Measurements from ENCODE around the gene MEIOB. TPM values are rescaled to one million over a fixed set of nuclear protein-coding genes. Genes with fewer than 3 reads are reported as not detected.

MEIOB gene
- total RNA-seq, 2 donors from 2014 or later, result 0.26 TPM; not detected in 1

- no peaks in the 10 kb centered on the region for H3K9me3 ChIP-seq
- H3K27ac ChIP-seq, result no peak overlapping the region
- H3K4me1 ChIP-seq, result no peaks in the 10 kb centered on the region
- TF ChIP-seq, protein P1, sequence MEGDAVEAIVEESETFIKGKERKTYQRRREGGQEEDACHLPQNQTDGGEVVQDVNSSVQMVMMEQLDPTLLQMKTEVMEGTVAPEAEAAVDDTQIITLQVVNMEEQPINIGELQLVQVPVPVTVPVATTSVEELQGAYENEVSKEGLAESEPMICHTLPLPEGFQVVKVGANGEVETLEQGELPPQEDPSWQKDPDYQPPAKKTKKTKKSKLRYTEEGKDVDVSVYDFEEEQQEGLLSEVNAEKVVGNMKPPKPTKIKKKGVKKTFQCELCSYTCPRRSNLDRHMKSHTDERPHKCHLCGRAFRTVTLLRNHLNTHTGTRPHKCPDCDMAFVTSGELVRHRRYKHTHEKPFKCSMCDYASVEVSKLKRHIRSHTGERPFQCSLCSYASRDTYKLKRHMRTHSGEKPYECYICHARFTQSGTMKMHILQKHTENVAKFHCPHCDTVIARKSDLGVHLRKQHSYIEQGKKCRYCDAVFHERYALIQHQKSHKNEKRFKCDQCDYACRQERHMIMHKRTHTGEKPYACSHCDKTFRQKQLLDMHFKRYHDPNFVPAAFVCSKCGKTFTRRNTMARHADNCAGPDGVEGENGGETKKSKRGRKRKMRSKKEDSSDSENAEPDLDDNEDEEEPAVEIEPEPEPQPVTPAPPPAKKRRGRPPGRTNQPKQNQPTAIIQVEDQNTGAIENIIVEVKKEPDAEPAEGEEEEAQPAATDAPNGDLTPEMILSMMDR (IDR thresholded peaks at IDR 0.05), result no peak
- no peak for TF ChIP-seq POLR2A (IDR thresholded peaks at IDR 0.05)
- WGBS, 2 donors, result 78 to 82% methylated on average over 2 to 16 of the region's 17 CpGs
- intact Hi-C loops (cut with DNase I), result no loop called here
- H3K4me3 ChIP-seq, result no peak overlapping the region
- DNase-seq (no peak), ATAC-seq (no peak)
- no peaks in the 10 kb centered on the region for H3K27me3 ChIP-seq
- no peaks in the 10 kb centered on the region for H3K36me3 ChIP-seq (replicated peaks in 1 of 2; ENCODE audit: insufficient read depth in 1 of 2, low read depth in 2 of 2)
These were observed 35.4 kb upstream of the MEIOB start for GRCh38 chr16:1907226-1907860.

GRCh38 chr16:1906846-1907165, 34.8 kb upstream of the MEIOB start:
- ATAC-seq (no peak), DNase-seq (no peak)
- Histone ChIP-seq H3K27me3 (no peaks in the 10 kb centered on the region), H3K4me3 (no peak overlapping the region), H3K36me3 (replicated peaks in 1 of 2; ENCODE audit: insufficient read depth in 1 of 2, low read depth in 2 of 2) (no peaks in the 10 kb centered on the region), H3K4me1 (no peaks in the 10 kb centered on the region), H3K9me3 (no peaks in the 10 kb centered on the region), H3K27ac (no peak overlapping the region)
- TF ChIP-seq, protein P1 (IDR thresholded peaks at IDR 0.05), result no peak
- no peak for TF ChIP-seq POLR2A (IDR thresholded peaks at IDR 0.05)
- 89% methylated on average over 4 of the region's 5 CpGs; no CpG with 5 or more reads in 1 of the 2 donors for WGBS, 2 donors
- intact Hi-C loops (cut with DNase I), result no loop called here

GRCh38 chr16:1906055-1906845, 34.3 kb upstream of the MEIOB start:
- Histone ChIP-seq H3K4me3 (no peak overlapping the region), H3K27me3 (no peaks in the 10 kb centered on the region), H3K4me1 (no peaks in the 10 kb centered on the region), H3K36me3 (replicated peaks in 1 of 2; ENCODE audit: insufficient read depth in 1 of 2, low read depth in 2 of 2) (no peaks in the 10 kb centered on the region), H3K27ac (no peak overlapping the region), H3K9me3 (no peaks in the 10 kb centered on the region)
- no peak for TF ChIP-seq POLR2A (IDR thresholded peaks at IDR 0.05)
- TF ChIP-seq, protein P1 (IDR thresholded peaks at IDR 0.05), result no peak
- intact Hi-C loops (cut with DNase I), result no loop called here
- DNase-seq (no peak), ATAC-seq (no peak)
- WGBS, 2 donors, result 55 to 77% methylated on average over 11 to 31 of the region's 31 CpGs

DNA sequence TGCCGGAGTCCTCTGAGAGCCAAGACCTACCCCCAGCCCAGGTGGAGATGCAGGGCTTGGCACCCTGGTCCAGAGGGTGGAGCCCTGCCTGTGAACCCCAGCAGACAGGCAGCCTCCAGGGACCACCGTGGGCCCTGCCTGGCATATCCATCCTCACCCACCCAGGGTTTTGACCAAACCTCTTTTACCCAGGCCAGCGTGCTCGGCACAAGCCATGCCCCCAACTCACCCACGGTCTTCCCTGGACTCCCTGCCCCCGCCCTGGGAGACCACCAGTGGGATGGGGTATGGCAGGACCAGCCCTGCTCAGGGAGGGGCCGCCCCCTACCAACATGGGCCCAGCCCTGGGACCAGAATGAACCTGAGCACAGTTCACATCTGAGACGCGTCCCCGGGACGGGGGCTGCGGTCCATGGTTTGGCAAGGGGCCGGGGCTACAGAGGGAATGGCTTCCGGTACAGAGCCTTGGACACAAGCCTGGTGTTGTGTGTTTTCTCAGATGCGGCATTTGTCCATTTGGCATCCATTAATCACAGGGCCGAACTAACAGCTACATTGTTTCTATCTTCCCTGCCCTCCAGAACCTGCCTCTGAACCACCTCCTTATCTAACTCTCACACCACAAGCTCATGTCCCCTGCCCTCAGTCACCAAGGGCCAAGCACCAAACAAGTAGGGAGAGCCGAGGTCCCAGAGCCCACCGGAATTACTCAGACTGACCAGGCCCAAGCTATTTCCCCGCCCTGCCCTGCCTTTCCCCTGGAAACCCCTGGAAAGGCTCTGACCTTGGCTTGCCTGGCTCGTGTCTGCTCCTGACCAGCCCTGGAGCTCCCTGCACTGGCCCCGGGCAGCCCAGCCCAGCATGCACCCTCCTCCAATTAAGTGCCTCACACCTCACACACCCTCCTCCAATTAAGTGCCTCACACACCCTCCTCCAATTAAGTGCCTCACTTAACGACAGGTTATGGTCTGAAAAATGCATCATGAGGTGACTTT, 32.2 kb upstream of the MEIOB start:
- no peaks in the 10 kb centered on the region for H3K27me3 ChIP-seq
- peaks cover 13% of the 10 kb centered on the region for H3K4me1 ChIP-seq
- H3K27ac ChIP-seq, result no peak overlapping the region
- 68 to 72% methylated on average over 12 to 20 of the region's 22 CpGs for WGBS, 2 donors
- intact Hi-C loops (cut with DNase I), result no loop called here
- ATAC-seq, result no peak
- no peaks in the 10 kb centered on the region for H3K36me3 ChIP-seq (replicated peaks in 1 of 2; ENCODE audit: insufficient read depth in 1 of 2, low read depth in 2 of 2)
- no peak for DNase-seq
- no peaks in the 10 kb centered on the region for H3K9me3 ChIP-seq
- TF ChIP-seq, protein P1 (IDR thresholded peaks at IDR 0.05), result no peak
- no peak for TF ChIP-seq POLR2A (IDR thresholded peaks at IDR 0.05)
- no peak overlapping the region for H3K4me3 ChIP-seq

All from body of pancreas (tissue), 4 donors.